ENCODE measurements around the gene MTA2.
A peak's percentile ranks its signal among the peaks of the same experiment; 100 is the strongest.

The MTA2 gene

DNA sequence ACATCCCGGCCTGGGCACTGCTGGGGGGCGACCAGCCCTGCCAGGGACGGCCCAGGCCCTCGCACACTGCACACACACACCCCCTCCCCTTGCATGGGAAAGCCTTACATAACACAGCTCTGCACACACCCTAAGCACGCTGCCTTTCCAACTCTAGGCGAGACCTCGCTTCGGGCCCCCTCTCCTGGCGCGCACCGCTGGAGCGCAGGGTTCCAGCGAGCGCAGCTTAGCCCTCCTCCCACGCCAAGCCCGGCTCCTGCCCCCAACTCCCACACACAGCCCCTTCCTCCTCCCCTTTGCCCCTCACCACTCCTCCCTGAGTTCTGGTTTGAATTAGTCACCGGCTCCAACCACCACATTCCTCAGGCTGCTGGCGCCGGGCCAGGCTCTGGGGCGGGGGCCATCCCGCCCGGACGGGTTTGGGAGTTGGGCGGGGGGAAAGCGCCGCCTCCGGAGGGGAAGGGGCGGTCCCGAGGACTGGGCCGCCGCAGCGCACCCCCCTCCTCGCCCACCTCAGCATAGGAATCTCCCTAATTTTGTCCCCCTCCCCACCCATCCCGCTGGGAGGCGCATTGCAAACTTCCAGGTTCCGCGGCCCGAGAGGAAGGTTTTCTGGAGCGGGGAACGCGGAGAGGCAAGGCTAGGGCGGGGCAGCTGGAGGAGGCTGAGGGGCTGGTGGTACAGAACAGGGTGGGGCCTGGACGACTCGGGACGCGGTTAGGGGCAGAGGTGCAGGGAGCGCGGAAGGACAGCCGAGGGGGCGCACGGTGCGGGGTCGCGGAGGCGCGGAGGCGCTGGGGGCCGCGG is 56.0 kb downstream of the MTA2 start:
- peak; percentile 73 for DNase-seq

GRCh38 chr11:62544581-62545436 is 56.9 kb downstream of the MTA2 start:
- DNase-seq: no peak

DNA sequence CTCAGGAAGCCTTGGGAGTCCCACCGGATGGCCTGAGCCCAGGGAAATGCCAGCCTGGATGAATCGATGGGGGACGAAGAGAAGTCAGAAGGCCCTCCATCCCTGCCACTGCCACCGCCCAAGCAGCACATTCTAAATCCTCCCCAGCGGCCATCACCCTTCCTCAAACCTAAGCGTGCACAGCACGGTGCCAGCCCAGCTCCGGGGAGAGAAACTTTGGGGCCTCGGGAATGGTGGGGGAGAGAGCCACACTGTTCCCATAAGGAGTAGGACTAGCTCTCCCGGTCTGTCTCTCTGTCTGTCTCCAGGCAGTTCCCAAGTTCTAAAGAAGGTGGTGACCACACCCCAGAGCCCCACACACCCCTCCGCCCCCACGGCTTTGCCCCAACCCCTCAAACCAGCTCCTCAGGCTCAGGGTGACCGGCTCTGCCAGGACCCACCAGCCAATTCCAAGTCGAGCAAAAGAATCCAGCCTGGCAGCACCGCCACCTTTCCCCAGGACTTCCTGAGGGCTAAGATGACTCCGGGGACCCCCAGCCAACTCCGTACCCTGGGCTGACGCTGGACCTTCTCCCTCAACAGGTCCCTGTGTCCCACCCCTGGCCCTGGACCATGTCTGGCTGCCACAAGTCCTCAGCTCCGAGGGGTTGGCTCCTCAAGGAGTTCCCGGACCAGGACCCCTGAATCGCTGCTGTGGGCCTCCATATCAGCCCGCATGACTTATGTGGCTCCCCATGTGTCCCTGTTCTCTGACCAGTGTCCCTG is 57.8 kb downstream of the MTA2 start:
- DNase-seq: no peak

Data from NCI-H2227 treated with DMSO at 0.1 percent for 48 hours (cell line).